SK-N-SH (cell line): Measurements from ENCODE around the gene ARFGEF2. TPM values are rescaled to one million over a fixed set of nuclear protein-coding genes. Genes with fewer than 3 reads are reported as not detected.

Source experiments
- CTCF ChIA-PET: fragments of 300-600, 350-600 bp; formaldehyde crosslinking; extraction: SDS; loops from one replicate; lab custom pipeline; 2021; lab: Yijun Ruan, JAX
- POLR2A ChIA-PET: fragments of 350-600 bp; sonication (Branson Sonifier 250); formaldehyde crosslinking; extraction: SDS; loops from one replicate; lab custom pipeline; 2020; ENCODE audit warnings: antibody characterized with exemption, inconsistent platforms; lab: Yijun Ruan, JAX
- DNase-seq: peaks from one replicate; pipeline ENCODE4 v3.0.0; 2012
- H2AFZ ChIP-seq: fragments of 200-600 bp; sonication (generic); 2 replicates; pipeline ENCODE4 v1.8.1; 2016; ENCODE audit warnings: antibody characterized with exemption, mild to moderate bottlenecking, low read depth
- H3F3A ChIP-seq: fragments of 200-600 bp; sonication (generic); replicated peaks from 2 replicates; pipeline ENCODE3; 2016; ENCODE audit warnings: antibody characterized with exemption, mild to moderate bottlenecking; ENCODE audit not compliant: insufficient read depth
- H3K27ac ChIP-seq, 2 experiments: fragments of 200-500 bp in 1 of 2; fragments of 200-600 bp in 1 of 2; sonication (Bioruptor generic) in 1 of 2; sonication (generic), shearing (Covaris generic) in 1 of 2; 2 replicates each; pipeline versions ENCODE4 v1.5.1 to v1.6.1; 2014 to 2016; ENCODE audit warnings: low read depth in 2 of 2, inconsistent platforms in 1 of 2, low read length in 1 of 2, mild to moderate bottlenecking in 1 of 2, mixed read lengths in 1 of 2
- H3K27me3 ChIP-seq: fragments of 200-600 bp; sonication (generic), shearing (Covaris generic); 2 replicates; pipeline ENCODE4 v1.6.1; 2016; ENCODE audit warnings: mixed run types; ENCODE audit not compliant: insufficient read depth
- H3K36me3 ChIP-seq, 2 experiments: fragments of 200-500 bp in 1 of 2; fragments of 200-600 bp in 1 of 2; sonication (Bioruptor generic) in 1 of 2; sonication (generic) in 1 of 2; replicated peaks in 1 of 2; 2 replicates each; pipeline versions ENCODE3 to v1.5.1; 2014 to 2016; ENCODE audit warnings: low read length in 1 of 2, mild to moderate bottlenecking in 1 of 2; ENCODE audit not compliant: insufficient read depth in 2 of 2, control insufficient read depth in 1 of 2
- H3K4me1 ChIP-seq, 2 experiments: fragments of 200-500 bp in 1 of 2; fragments of 200-600 bp in 1 of 2; sonication (Bioruptor generic) in 1 of 2; sonication (generic), shearing (Covaris generic) in 1 of 2; 2 replicates each; pipeline versions ENCODE4 v1.5.1 to v1.6.1; 2014 to 2016; ENCODE audit warnings: low read depth in 1 of 2, low read length in 1 of 2, mixed run types in 1 of 2; ENCODE audit not compliant: insufficient read depth in 2 of 2, control insufficient read depth in 1 of 2
- H3K4me2 ChIP-seq: fragments of 200-600 bp; sonication (generic), shearing (Covaris generic); 2 replicates; pipeline ENCODE4 v1.6.1; 2017; ENCODE audit warnings: mixed run types
- H3K4me3 ChIP-seq, 2 experiments: fragments of 200-500 bp in 1 of 2; fragments of 200-600 bp in 1 of 2; sonication (Bioruptor generic) in 1 of 2; sonication (generic), shearing (Covaris generic) in 1 of 2; 2 replicates each; pipeline versions ENCODE4 v1.5.1 to v1.8.1; 2014 to 2016; ENCODE audit warnings: low read depth in 2 of 2, inconsistent platforms in 1 of 2, low read length in 1 of 2, mild to moderate bottlenecking in 1 of 2, mixed read lengths in 1 of 2, moderate library complexity in 1 of 2
- H3K79me2 ChIP-seq: fragments of 200-600 bp; sonication (generic); 2 replicates; pipeline ENCODE4 v1.8.1; 2017; ENCODE audit warnings: mild to moderate bottlenecking; ENCODE audit not compliant: insufficient read depth
- H3K9ac ChIP-seq: fragments of 200-600 bp; sonication (generic); 2 replicates; pipeline ENCODE4 v1.6.1; 2017; ENCODE audit warnings: mixed run types
- H3K9me2 ChIP-seq: fragments of 200-600 bp; sonication (generic); 2 replicates; pipeline ENCODE4 v1.6.1; 2017; ENCODE audit warnings: mixed run types
- H3K9me3 ChIP-seq: fragments of 200-600 bp; sonication (generic); 2 replicates; pipeline ENCODE4 v1.6.1; 2017; ENCODE audit warnings: mixed run types, mild to moderate bottlenecking, moderate library complexity
- H4K20me1 ChIP-seq: fragments of 200-600 bp; sonication (generic); 2 replicates; pipeline ENCODE4 v1.6.1; 2017; ENCODE audit warnings: mild to moderate bottlenecking, mixed run types; ENCODE audit not compliant: insufficient read depth
- MEF2A ChIP-seq: IDR thresholded peaks from 2 replicates; pipeline ENCODE4 v1.4.0; 2012; ENCODE audit warnings: low read depth, borderline replicate concordance
- MXI1 ChIP-seq: IDR thresholded peaks from 2 replicates; pipeline ENCODE4 v1.6.1; 2012; ENCODE audit warnings: mild to moderate bottlenecking, low read depth, low read length, improper control_type of control experiment
- PBX3 ChIP-seq: IDR thresholded peaks from 2 replicates; pipeline ENCODE4; 2012
- RAD21 ChIP-seq: IDR thresholded peaks from 2 replicates; pipeline ENCODE4 v1.6.1; 2012; ENCODE audit warnings: mild to moderate bottlenecking, low read length
- RCOR1 ChIP-seq: fragments of 150-350 bp; IDR thresholded peaks from 2 replicates; pipeline ENCODE4 v1.6.1; 2017; ENCODE audit warnings: antibody characterized with exemption, low read length
- RXRA ChIP-seq: IDR thresholded peaks from 2 replicates; pipeline ENCODE4 v1.4.0; 2012; ENCODE audit warnings: low read depth, mild to moderate bottlenecking, borderline replicate concordance
- SIN3A ChIP-seq: IDR thresholded peaks from 2 replicates; pipeline ENCODE4 v1.6.1; 2012; ENCODE audit warnings: low read depth, mild to moderate bottlenecking, low read length, moderate library complexity, borderline replicate concordance
- WGBS: methylation state at CpG from one replicate; pipeline ENCODE4 v1.1.6; 2017; ENCODE audit warnings: low lambda C conversion rate; 5-methylcytosine and 5-hydroxymethylcytosine counted together
- polyA plus RNA-seq, 3 experiments: library from polyadenylated mRNA; depleted of rRNA; stranded (reverse); fragments of >200 nt; gene quantifications; 2 replicates each; pipeline ENCODE4 v1.2.3, GENCODE V29; 2012
- TF ChIP-seq, protein P1 (sequence below): fragments of 200-600 bp; sonication (generic); IDR thresholded peaks from 2 replicates; pipeline ENCODE4 v1.6.1; 2017; ENCODE audit warnings: antibody characterized with exemption, mild to moderate bottlenecking, moderate library complexity
- TF ChIP-seq, protein P2 (sequence below): IDR thresholded peaks from 2 replicates; pipeline ENCODE4 v1.4.0; 2012; ENCODE audit warnings: low read depth
- TF ChIP-seq, protein P3 (sequence below): fragments of 150-350 bp; IDR thresholded peaks from 2 replicates; pipeline ENCODE4 v1.6.1; 2017; ENCODE audit warnings: antibody characterized with exemption, low read length, low read depth, borderline replicate concordance
- TF ChIP-seq, protein P4 (sequence below): IDR thresholded peaks from 2 replicates; pipeline ENCODE4 v1.4.0; 2012; ENCODE audit warnings: low read depth, borderline replicate concordance

ARFGEF2 gene
- polyA plus RNA-seq, 1 of the 3 experiments (the other 2 are of a cell fraction): 6.1 TPM

DNA sequence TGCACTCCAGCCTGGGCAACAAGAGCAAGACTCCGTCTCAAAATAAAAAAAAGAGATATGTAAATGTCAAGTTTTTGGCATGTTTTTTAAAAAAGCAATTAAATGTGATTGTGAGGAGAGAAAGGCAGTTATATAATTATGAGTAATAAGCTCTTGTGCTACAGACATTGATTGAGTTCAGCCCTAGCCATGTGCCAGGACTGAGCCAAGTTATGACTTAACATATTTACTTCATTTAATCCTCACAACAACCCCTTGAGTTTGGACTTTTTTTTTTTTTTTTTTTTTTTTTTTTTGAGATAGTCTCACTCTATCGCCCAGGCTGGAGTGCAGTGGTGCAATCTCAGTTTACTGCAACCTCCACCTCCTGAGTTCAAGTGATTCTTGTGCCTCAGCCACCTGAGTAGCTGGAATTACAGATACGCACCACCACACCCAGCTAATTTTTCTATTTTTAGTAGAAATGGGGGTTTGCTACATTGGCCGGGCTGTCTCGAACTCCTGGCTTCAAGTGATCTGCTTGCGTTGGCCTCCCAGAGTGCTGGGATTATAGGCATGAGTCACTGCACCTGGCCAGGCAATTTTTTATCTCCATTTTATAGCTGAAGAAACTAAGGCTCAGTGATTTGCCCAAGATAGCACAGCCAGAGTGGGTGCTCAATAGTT, 109.6 kb downstream of the ARFGEF2 start:
- TF ChIP-seq, protein P1, sequence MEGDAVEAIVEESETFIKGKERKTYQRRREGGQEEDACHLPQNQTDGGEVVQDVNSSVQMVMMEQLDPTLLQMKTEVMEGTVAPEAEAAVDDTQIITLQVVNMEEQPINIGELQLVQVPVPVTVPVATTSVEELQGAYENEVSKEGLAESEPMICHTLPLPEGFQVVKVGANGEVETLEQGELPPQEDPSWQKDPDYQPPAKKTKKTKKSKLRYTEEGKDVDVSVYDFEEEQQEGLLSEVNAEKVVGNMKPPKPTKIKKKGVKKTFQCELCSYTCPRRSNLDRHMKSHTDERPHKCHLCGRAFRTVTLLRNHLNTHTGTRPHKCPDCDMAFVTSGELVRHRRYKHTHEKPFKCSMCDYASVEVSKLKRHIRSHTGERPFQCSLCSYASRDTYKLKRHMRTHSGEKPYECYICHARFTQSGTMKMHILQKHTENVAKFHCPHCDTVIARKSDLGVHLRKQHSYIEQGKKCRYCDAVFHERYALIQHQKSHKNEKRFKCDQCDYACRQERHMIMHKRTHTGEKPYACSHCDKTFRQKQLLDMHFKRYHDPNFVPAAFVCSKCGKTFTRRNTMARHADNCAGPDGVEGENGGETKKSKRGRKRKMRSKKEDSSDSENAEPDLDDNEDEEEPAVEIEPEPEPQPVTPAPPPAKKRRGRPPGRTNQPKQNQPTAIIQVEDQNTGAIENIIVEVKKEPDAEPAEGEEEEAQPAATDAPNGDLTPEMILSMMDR: no peak
- TF ChIP-seq, protein P2, sequence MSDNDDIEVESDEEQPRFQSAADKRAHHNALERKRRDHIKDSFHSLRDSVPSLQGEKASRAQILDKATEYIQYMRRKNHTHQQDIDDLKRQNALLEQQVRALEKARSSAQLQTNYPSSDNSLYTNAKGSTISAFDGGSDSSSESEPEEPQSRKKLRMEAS: no peak
- TF ChIP-seq MXI1: no peak
- TF ChIP-seq RCOR1: no peak
- no peak for TF ChIP-seq RXRA
- Histone ChIP-seq H3K79me2 (no peaks in the 10 kb centered on the region), H3K4me1 (0 out of 4 replicates have a peak, but pooled peaks cover 0 to 4% of the 10 kb centered on the region in 2 experiments), H3F3A (peaks cover 29% of the 10 kb centered on the region), H3K4me3 (no peak overlapping the region), H3K36me3 (peaks cover 36 to 47% of the 10 kb centered on the region in 2 experiments), H3K4me2 (no peak overlapping the region), H3K27ac (no peak overlapping the region), H3K9ac (no peak overlapping the region), H3K27me3 (no peaks in the 10 kb centered on the region), H2AFZ (no peak overlapping the region), H3K9me3 (no peaks in the 10 kb centered on the region), H4K20me1 (no peaks in the 10 kb centered on the region), H3K9me2 (no peaks in the 10 kb centered on the region)
- CTCF ChIA-PET: interaction anchor here (1.0 kb wide), 1 partner anchor 44 kb away, joined by 4 read pairs; no protein-coding TSS in a partner anchor
- POLR2A ChIA-PET: no interaction called here
- WGBS: 90% methylated on average over 6 of the region's 6 CpGs
- DNase-seq: no peak

DNA sequence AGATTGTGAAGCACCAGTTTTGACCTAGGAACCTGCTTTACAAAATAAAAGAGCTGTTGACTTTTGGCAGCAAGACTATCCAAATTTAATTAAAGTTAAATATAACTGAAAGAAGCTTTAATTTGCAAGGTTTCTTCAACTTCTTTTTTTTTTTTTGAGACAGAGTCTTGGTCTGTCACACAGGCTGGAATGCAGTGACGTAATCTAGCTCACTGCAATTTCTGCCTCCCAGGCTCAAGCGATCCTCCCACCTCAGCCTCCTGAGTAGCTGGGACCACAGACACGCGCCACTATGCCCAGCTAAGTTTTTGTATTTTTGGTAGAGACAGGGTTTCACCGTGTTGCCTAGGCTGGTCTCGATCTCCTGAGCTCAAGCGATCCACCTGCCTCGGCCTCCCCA, 110.9 kb downstream of the ARFGEF2 start:
- no peaks in the 10 kb centered on the region for H3K27me3 ChIP-seq
- no peak overlapping the region for H2AFZ ChIP-seq
- 96% methylated on average over 8 of the region's 8 CpGs for WGBS
- TF ChIP-seq, protein P3, sequence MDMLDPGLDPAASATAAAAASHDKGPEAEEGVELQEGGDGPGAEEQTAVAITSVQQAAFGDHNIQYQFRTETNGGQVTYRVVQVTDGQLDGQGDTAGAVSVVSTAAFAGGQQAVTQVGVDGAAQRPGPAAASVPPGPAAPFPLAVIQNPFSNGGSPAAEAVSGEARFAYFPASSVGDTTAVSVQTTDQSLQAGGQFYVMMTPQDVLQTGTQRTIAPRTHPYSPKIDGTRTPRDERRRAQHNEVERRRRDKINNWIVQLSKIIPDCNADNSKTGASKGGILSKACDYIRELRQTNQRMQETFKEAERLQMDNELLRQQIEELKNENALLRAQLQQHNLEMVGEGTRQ: no peak
- TF ChIP-seq MXI1: no peak
- no peak for TF ChIP-seq PBX3
- TF ChIP-seq MEF2A: no peak
- TF ChIP-seq RAD21: no peak
- TF ChIP-seq, protein P1: no peak
- TF ChIP-seq, protein P4, sequence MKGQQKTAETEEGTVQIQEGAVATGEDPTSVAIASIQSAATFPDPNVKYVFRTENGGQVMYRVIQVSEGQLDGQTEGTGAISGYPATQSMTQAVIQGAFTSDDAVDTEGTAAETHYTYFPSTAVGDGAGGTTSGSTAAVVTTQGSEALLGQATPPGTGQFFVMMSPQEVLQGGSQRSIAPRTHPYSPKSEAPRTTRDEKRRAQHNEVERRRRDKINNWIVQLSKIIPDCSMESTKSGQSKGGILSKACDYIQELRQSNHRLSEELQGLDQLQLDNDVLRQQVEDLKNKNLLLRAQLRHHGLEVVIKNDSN: no peak
- TF ChIP-seq, protein P2: no peak
- TF ChIP-seq SIN3A: no peak
- H3K4me1 ChIP-seq: 0 out of 4 replicates have a peak, but pooled peaks cover 0 to 4% of the 10 kb centered on the region in 2 experiments
- H3K9ac ChIP-seq: no peak overlapping the region
- H3K4me3 ChIP-seq: no peak overlapping the region
- H3K9me2 ChIP-seq: no peaks in the 10 kb centered on the region
- H3K36me3 ChIP-seq: peaks cover 36 to 44% of the 10 kb centered on the region in 2 experiments
- H3K27ac ChIP-seq: no peak overlapping the region
- no peak overlapping the region for H3K4me2 ChIP-seq
- DNase-seq: no peak
- H3F3A ChIP-seq: peaks cover 19% of the 10 kb centered on the region
- no peaks in the 10 kb centered on the region for H4K20me1 ChIP-seq
- H3K79me2 ChIP-seq: no peaks in the 10 kb centered on the region
- POLR2A ChIA-PET: no interaction called here
- CTCF ChIA-PET: interaction anchor here (1.6 kb wide), 1 partner anchor 14 kb away, joined by 4 read pairs; the partner anchor contains the start of gene CSE1L
- no peaks in the 10 kb centered on the region for H3K9me3 ChIP-seq
